DND-41 (cell line): ENCODE results near the gene INHBB.
"Not testable (repeated sequence)": the region's sequence is repeated elsewhere in the genome, so short reads cannot be mapped to it uniquely, and the experiment has no call there.

ENCODE experiments used
- ATAC-seq: fragments of 200-7000 bp; cut with Tn5 transposase; 3 replicates; pipeline ENCODE4 v1.9.1; 2021; ENCODE audit warnings: low read depth; ENCODE audit not compliant: insufficient read depth
- DNase-seq: peaks from one replicate; pipeline ENCODE4 v3.0.0-alpha.2; 2020
- H2AFZ ChIP-seq: 2 replicates; pipeline ENCODE4 v1.6.0; 2012; ENCODE audit warnings: low read depth, low read length
- H3K27ac ChIP-seq: 2 replicates; pipeline ENCODE4 v1.5.1; 2012; ENCODE audit warnings: low read length, inconsistent platforms
- H3K27me3 ChIP-seq: fragments of 200-600 bp; sonication (generic); 2 replicates; pipeline ENCODE4 v1.6.0; 2012; ENCODE audit warnings: low read length, mild to moderate bottlenecking, inconsistent platforms; ENCODE audit not compliant: insufficient read depth, poor library complexity
- H3K36me3 ChIP-seq: 2 replicates; pipeline ENCODE4 v1.5.1; 2012; ENCODE audit warnings: low read length, inconsistent platforms; ENCODE audit not compliant: insufficient read depth
- H3K4me1 ChIP-seq: 2 replicates; pipeline ENCODE4 v1.5.1; 2012; ENCODE audit warnings: mild to moderate bottlenecking, low read length; ENCODE audit not compliant: insufficient read depth
- H3K4me2 ChIP-seq: 2 replicates; pipeline ENCODE4 v1.6.0; 2012; ENCODE audit warnings: mild to moderate bottlenecking, moderate library complexity, low read length, inconsistent platforms; ENCODE audit not compliant: insufficient read depth
- H3K4me3 ChIP-seq, 2 experiments: fragments of 200-600 bp in 1 of 2; shearing (Covaris generic) in 1 of 2; 2 replicates each; pipeline ENCODE4 v1.5.1; 2012 to 2016; ENCODE audit warnings: inconsistent platforms in 2 of 2, low read length in 2 of 2, mild to moderate bottlenecking in 2 of 2, low read depth in 1 of 2, moderate library complexity in 1 of 2
- H3K79me2 ChIP-seq: 2 replicates; pipeline ENCODE4 v1.6.0; 2012; ENCODE audit warnings: low read length, inconsistent platforms; ENCODE audit not compliant: insufficient read depth
- H3K9ac ChIP-seq: 2 replicates; pipeline ENCODE4 v1.6.0; 2012; ENCODE audit warnings: low read depth, mild to moderate bottlenecking, inconsistent platforms, low read length, moderate library complexity
- H3K9me3 ChIP-seq: 2 replicates; pipeline ENCODE4 v1.5.1; 2012; ENCODE audit warnings: low read length, moderate library complexity, mild to moderate bottlenecking, inconsistent platforms; ENCODE audit not compliant: insufficient read depth, severe bottlenecking
- H4K20me1 ChIP-seq: 2 replicates; pipeline ENCODE4 v1.6.0; 2012; ENCODE audit warnings: low read length; ENCODE audit not compliant: insufficient read depth
- EZH2 ChIP-seq: IDR thresholded peaks from 3 replicates; pipeline ENCODE4 v1.6.1; 2012; ENCODE audit warnings: borderline replicate concordance, low read depth, mild to moderate bottlenecking, moderate library complexity, low read length, inconsistent platforms; ENCODE audit not compliant: severe bottlenecking
- TF ChIP-seq, protein P1 (sequence below): IDR thresholded peaks from 2 replicates; pipeline ENCODE4 v1.5.1; 2012; ENCODE audit warnings: borderline replicate concordance, low read length, moderate library complexity, mild to moderate bottlenecking; ENCODE audit not compliant: poor library complexity, severe bottlenecking; ENCODE audit errors: extremely low read depth

Gene INHBB

DNA sequence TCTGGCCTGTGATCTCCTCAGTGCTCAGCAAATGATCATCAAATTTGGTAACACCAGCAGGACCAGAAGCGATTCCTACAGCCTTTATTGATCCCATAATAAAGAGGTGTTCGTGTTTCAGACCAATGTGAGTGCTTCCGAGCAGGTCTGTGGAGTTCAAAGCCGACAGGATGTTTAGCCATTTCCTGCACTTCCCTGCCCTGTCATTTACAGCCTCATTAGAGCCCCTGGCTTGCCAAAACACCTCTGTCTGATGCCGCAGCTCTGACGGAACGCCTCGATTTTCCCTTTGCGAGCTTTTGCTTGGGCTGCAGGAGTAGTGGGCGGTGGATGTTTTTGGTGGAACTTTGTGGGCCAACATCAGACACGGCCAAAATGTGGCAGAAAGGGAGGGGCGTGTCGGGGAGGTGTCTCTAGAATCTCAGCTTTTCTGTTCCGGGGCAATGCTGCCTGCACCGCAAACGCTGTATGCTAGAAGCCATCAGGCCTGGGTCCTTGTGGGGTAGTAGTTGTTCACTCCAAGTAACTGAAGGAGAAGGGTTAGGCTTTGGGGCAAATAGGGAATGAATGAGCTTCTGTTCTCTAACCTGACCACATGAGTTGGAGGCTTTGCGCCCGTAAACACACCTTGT lies 26.1 kb upstream of the INHBB start:
- Histone ChIP-seq H2AFZ (no peak overlapping the region), H3K36me3 (no peaks in the 10 kb centered on the region)

DNA sequence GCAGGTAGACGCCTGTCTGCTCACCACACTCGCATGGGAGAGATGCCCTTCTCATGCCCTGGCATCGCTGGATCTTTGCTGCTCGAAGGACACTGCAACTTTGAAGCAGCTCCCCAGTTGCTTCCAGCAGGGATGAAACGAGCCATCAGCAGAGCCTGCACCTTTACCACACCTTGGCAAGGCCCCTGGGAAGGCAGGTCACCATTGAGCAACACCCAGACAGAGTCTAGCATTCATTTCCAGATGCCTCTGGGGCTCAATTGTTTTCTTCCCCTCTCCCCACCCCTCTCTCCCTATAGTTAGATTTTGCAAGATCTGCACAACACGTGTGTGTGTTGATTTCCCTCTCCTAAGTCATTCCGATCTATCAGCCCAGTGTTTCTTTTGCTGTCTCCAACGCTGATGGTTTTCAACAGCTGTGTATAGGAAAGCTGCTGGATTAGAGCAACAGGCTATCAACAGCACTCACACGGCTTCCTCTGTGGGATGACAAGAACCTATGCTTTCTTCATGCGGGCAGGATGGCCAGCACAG lies 25.6 kb upstream of the INHBB start:
- Histone ChIP-seq H3K27me3 (peaks cover 5% of the 10 kb centered on the region), H4K20me1 (no peaks in the 10 kb centered on the region; the same call in 1 of the 2 replicates), H3K9ac (no peak overlapping the region), H3K4me1 (no peaks in the 10 kb centered on the region), H3K4me3 (no peak overlapping the region), H3K4me2 (no peak overlapping the region), H3K9me3 (no peaks in the 10 kb centered on the region), H3K27ac (no peak overlapping the region), H3K36me3 (no peaks in the 10 kb centered on the region), H3K79me2 (no peaks in the 10 kb centered on the region), H2AFZ (no peak overlapping the region)
- DNase-seq (no peak), ATAC-seq (no peak)
- TF ChIP-seq, protein P1, sequence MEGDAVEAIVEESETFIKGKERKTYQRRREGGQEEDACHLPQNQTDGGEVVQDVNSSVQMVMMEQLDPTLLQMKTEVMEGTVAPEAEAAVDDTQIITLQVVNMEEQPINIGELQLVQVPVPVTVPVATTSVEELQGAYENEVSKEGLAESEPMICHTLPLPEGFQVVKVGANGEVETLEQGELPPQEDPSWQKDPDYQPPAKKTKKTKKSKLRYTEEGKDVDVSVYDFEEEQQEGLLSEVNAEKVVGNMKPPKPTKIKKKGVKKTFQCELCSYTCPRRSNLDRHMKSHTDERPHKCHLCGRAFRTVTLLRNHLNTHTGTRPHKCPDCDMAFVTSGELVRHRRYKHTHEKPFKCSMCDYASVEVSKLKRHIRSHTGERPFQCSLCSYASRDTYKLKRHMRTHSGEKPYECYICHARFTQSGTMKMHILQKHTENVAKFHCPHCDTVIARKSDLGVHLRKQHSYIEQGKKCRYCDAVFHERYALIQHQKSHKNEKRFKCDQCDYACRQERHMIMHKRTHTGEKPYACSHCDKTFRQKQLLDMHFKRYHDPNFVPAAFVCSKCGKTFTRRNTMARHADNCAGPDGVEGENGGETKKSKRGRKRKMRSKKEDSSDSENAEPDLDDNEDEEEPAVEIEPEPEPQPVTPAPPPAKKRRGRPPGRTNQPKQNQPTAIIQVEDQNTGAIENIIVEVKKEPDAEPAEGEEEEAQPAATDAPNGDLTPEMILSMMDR, result no peak
- TF ChIP-seq EZH2, result no peak

More for the DNA sequence above, 26.1 kb upstream of the INHBB start:
- Histone ChIP-seq H3K9me3 (no peaks in the 10 kb centered on the region), H3K79me2 (no peaks in the 10 kb centered on the region), H4K20me1 (no peaks in the 10 kb centered on the region; the same call in 1 of the 2 replicates), H3K27ac (no peak overlapping the region), H3K4me1 (no peaks in the 10 kb centered on the region), H3K27me3 (peaks cover 5% of the 10 kb centered on the region), H3K4me2 (no peak overlapping the region), H3K4me3 (no peak overlapping the region), H3K9ac (no peak overlapping the region)
- DNase-seq, result no peak
- TF ChIP-seq EZH2, result no peak
- TF ChIP-seq, protein P1, result no peak
- ATAC-seq, result no peak

DNA sequence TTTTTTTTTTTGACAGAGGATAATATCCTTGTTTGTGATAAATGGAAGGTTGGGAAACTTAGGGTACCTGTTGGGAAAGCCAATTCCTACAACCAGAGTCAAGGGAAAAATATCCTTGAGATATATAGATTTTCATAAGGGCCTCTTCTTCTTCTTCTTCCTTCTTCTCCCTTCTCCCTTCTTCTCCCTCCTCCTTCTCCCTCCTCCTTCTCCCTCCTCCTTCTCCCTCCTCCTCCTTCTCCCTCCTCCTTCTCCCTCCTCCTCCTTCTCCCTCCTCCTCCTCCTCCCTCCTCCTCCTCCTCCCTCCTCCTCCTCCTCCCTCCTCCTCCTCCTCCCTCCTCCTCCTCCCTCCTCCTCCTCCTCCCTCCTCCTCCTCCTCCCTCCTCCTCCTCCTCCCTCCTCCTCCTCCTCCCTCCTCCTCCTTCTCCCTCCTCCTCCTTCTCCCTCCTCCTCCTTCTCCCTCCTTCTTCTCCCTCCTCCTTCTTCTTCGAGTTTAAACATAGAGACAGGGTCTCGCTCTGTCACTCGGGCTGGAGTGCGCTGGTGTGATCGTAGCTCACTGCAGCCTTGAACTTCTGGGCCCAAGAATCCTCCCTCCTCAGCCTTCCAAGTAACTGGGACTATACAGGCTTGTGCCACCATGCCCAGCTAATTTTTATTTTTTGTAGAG lies 24.9 kb upstream of the INHBB start:
- not testable (repeated sequence) for ATAC-seq, H3K27me3 ChIP-seq, H3K4me1 ChIP-seq, H3K79me2 ChIP-seq, H3K4me3 ChIP-seq, H3K9ac ChIP-seq, H3K9me3 ChIP-seq, H3K36me3 ChIP-seq, DNase-seq, H3K4me2 ChIP-seq, H2AFZ ChIP-seq, H3K27ac ChIP-seq, H4K20me1 ChIP-seq

DNA sequence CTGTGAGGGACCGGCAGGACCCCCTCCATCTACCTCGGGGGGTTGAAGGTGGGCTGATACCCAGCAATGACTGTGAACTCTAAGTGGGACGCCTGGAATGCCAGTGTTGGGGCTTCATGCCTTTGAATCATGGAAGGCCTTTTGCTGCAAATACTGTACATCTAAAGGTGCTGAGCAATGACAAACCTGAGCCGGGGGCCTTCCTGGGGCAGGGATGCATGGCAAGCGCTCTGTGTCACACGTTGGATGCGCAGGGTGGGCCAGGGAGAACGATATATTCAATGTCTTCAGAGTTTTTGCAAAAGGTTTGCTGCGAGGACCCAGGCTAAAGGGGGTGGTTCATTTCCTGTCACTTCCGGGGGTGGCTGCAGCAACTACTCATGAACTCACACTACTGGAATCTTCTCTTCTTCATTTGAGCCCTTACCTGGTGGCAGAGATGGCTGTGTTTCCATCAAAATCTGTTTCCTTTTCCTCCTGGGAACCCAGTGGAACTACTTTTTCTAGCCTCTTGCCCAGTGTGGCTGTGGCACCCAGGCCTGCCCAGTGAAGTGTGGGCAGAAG lies 24.1 kb upstream of the INHBB start:
- Histone ChIP-seq H3K27me3 (peaks cover 5% of the 10 kb centered on the region), H3K27ac (no peak overlapping the region), H3K9me3 (no peaks in the 10 kb centered on the region), H3K4me1 (no peaks in the 10 kb centered on the region), H3K9ac (no peak overlapping the region), H2AFZ (no peak overlapping the region), H3K4me2 (no peak overlapping the region), H4K20me1 (no peaks in the 10 kb centered on the region; the same call in 1 of the 2 replicates), H3K4me3 (no peak overlapping the region), H3K79me2 (no peaks in the 10 kb centered on the region), H3K36me3 (no peaks in the 10 kb centered on the region)
- ATAC-seq (no peak), DNase-seq (no peak)
- TF ChIP-seq, protein P1, result no peak
- no peak for TF ChIP-seq EZH2
